Vagina (tissue), 2 donors: ENCODE data around the gene ZBTB38. TPM values are rescaled to one million over a fixed set of nuclear protein-coding genes. Genes with fewer than 3 reads are reported as not detected.
A peak's percentile ranks its signal among the peaks of the same experiment; 100 is the strongest.

Experiments used
- DNase-seq, 2 donors: peaks; one replicate each; pipeline ENCODE4 v3.0.0-alpha.2; 2017; ENCODE audit errors: extremely low spot score in 2 of 2
- H3K27ac ChIP-seq: fragments of 200-600 bp; sonication (generic); one replicate; pipeline ENCODE4 v1.5.1; 2019
- H3K27me3 ChIP-seq: fragments of 200-600 bp; sonication (generic); one replicate; pipeline ENCODE4 v1.5.1; 2019
- H3K36me3 ChIP-seq, 2 donors: fragments of 200-600 bp; sonication (generic); one replicate each; pipeline ENCODE4 v1.5.1; 2017 to 2019
- H3K4me1 ChIP-seq: fragments of 200-600 bp; sonication (generic); one replicate; pipeline ENCODE4 v1.5.1; 2019
- H3K4me3 ChIP-seq, 2 donors: fragments of 200-600 bp; sonication (generic); 1 replicate in 1 of 2; 2 replicates in 1 of 2; pipeline ENCODE4 v1.5.1; 2016 to 2019
- H3K9me3 ChIP-seq: fragments of 200-600 bp; sonication (generic); one replicate; pipeline ENCODE4 v1.5.1; 2019
- POLR2A ChIP-seq, 2 donors: fragments of 450-650 bp; IDR thresholded peaks; one replicate each; pipeline ENCODE4 v1.6.1; 2017; ENCODE audit warnings: antibody characterized with exemption in 2 of 2, mild to moderate bottlenecking in 2 of 2, moderate library complexity in 2 of 2
- POLR2AphosphoS5 ChIP-seq, 2 donors: sonication (generic); formaldehyde crosslinking; IDR thresholded peaks; one replicate each; pipeline ENCODE4 v1.9.0; 2017; ENCODE audit warnings: antibody characterized with exemption in 2 of 2, mild to moderate bottlenecking in 2 of 2, low read depth in 1 of 2; ENCODE audit not compliant: insufficient read depth in 1 of 2
- intact Hi-C: fragments of 100-400 bp; cut with DNase I; formaldehyde crosslinking; loops from one replicate; pipeline ENCODE4 v1.15.1; 2023
- total RNA-seq: library from RNA; depleted of rRNA; stranded (reverse); fragments of >200 nt; gene quantifications from one replicate; pipeline ENCODE4 v1.2.3, GENCODE V29; 2016
- TF ChIP-seq, protein P1 (sequence below), 3 experiments: fragments of 450-650 bp in 2 of 3; fragments of 200-600 bp in 1 of 3; sonication (generic) in 1 of 3; IDR thresholded peaks; one replicate each; pipeline ENCODE4 v1.5.1; 2017 to 2019; ENCODE audit warnings: antibody characterized with exemption in 3 of 3, mild to moderate bottlenecking in 2 of 3, moderate library complexity in 2 of 3

Gene ZBTB38
- total RNA-seq, 1 donor from 2014 or later = 88.6 TPM

DNA sequence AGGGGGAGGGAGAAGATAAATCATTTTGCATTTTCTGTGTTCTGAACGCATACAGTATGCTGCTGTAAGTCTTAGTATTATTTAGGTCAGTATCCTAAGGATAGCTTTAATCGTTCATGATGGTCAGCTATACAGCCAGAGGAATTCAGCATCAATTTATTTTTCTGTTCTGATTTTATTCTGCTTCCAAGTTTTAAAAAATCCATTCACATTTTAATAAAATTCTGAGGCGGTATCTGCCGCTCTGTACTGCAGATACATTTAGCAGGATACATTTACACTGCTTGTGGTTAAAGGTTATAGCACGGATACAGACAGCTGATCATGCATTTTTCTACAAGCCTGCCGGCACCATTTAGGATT is 17.8 kb downstream of the ZBTB38 start:
- H3K4me1 ChIP-seq = peaks cover 7% of the 10 kb centered on the region
- H3K27me3 ChIP-seq = no peaks in the 10 kb centered on the region
- no peaks in the 10 kb centered on the region for H3K9me3 ChIP-seq
- TF ChIP-seq POLR2AphosphoS5 (IDR thresholded peaks at IDR 0.05; ENCODE audit: insufficient read depth in 1 of 2, low read depth in 1 of 2) = no peak
- no peak for TF ChIP-seq POLR2A (IDR thresholded peaks at IDR 0.05)
- TF ChIP-seq, protein P1, sequence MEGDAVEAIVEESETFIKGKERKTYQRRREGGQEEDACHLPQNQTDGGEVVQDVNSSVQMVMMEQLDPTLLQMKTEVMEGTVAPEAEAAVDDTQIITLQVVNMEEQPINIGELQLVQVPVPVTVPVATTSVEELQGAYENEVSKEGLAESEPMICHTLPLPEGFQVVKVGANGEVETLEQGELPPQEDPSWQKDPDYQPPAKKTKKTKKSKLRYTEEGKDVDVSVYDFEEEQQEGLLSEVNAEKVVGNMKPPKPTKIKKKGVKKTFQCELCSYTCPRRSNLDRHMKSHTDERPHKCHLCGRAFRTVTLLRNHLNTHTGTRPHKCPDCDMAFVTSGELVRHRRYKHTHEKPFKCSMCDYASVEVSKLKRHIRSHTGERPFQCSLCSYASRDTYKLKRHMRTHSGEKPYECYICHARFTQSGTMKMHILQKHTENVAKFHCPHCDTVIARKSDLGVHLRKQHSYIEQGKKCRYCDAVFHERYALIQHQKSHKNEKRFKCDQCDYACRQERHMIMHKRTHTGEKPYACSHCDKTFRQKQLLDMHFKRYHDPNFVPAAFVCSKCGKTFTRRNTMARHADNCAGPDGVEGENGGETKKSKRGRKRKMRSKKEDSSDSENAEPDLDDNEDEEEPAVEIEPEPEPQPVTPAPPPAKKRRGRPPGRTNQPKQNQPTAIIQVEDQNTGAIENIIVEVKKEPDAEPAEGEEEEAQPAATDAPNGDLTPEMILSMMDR (IDR thresholded peaks at IDR 0.05) = no peak
- no peaks in the 10 kb centered on the region for H3K36me3 ChIP-seq
- intact Hi-C loops = no loop called here
- no peak for DNase-seq
- no peak overlapping the region for H3K27ac ChIP-seq
- no peak overlapping the region for H3K4me3 ChIP-seq

DNA sequence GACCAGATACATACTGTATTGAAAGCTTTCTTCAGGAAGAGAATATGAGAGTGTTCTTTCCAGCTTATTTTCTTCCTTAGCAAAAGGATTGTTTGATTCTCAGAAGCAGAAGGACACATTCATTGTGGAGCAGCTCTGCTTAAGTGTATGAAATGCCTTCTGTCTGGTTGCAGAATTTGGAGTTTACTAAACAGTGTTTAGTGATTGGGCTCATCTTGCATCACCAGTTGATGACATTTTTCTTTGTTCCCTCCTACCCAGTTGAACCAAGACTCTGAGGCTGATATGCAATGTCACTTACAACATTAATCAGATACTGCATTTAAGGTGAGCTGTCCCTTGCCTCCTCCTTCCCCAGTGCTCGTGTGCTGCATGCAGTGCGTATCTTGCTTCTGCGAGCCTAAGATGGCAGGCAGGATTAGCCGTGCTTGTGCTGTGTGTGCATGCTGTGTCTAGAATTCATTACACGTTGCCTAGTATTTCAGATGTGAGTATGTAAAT is 18.4 kb downstream of the ZBTB38 start:
- peaks cover 7% of the 10 kb centered on the region for H3K4me1 ChIP-seq

DNA sequence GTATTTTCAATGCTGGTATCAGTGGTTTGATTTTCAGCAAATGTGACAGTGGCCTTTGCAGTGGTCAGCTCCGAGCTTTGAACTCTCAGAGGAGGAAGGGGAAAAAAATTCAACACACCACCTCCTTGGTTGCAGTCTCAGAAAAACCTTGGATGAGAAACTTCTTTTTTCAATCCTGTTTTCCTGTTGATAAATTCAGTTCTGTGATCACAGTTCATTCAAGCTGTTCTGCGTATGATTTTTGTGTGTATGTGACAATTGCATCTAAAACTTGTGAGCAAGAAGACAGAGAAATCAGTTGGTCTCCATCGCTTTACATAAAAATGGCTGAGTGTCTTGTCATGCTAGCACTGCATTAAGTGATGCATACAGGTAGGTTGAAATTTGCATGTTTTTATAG is 19.2 kb downstream of the ZBTB38 start:
- intact Hi-C loops = no loop called here
- H3K27ac ChIP-seq = no peak overlapping the region
- no peak for DNase-seq
- TF ChIP-seq, protein P1 (IDR thresholded peaks at IDR 0.05) = no peak
- TF ChIP-seq POLR2A (IDR thresholded peaks at IDR 0.05) = no peak
- TF ChIP-seq POLR2AphosphoS5 (IDR thresholded peaks at IDR 0.05; ENCODE audit: insufficient read depth in 1 of 2, low read depth in 1 of 2) = no peak
- no peak overlapping the region for H3K4me3 ChIP-seq
- H3K27me3 ChIP-seq = no peaks in the 10 kb centered on the region
- H3K4me1 ChIP-seq = peaks cover 9% of the 10 kb centered on the region
- H3K36me3 ChIP-seq = no peaks in the 10 kb centered on the region
- no peaks in the 10 kb centered on the region for H3K9me3 ChIP-seq

More for the DNA sequence above, 18.4 kb downstream of the ZBTB38 start:
- H3K9me3 ChIP-seq = no peaks in the 10 kb centered on the region
- no peak overlapping the region for H3K4me3 ChIP-seq
- DNase-seq = no peak
- H3K27me3 ChIP-seq = no peaks in the 10 kb centered on the region
- intact Hi-C loops = no loop called here
- no peak overlapping the region for H3K27ac ChIP-seq
- TF ChIP-seq POLR2AphosphoS5 (IDR thresholded peaks at IDR 0.05; ENCODE audit: insufficient read depth in 1 of 2, low read depth in 1 of 2) (no peak), POLR2A (IDR thresholded peaks at IDR 0.05) (no peak)
- TF ChIP-seq, protein P1 (IDR thresholded peaks at IDR 0.05) = no peak
- H3K36me3 ChIP-seq = no peaks in the 10 kb centered on the region

DNA sequence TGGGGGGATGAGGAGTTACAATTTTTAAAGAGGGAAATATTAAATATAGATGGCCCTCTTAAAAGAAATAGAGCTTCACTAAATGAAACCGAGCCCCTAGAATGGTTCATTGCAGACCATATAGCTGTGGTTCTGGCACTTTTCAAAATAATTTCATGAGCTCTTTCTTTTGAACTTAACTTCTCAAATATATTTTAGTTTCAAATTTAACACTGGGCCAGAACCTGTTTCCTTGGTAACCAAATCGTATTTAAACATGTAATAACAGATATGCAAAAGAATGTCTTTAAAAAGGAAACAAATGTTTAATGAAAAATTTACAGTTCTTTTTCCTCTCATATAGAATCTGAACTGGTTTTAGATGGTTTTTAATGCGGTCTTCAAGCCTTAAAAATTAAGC is 20.1 kb downstream of the ZBTB38 start:
- H3K4me3 ChIP-seq = peak overlapping the region in 1 of 2 donors; percentile 7
- no peaks in the 10 kb centered on the region for H3K27me3 ChIP-seq
- H3K4me1 ChIP-seq = peaks cover 17% of the 10 kb centered on the region
- peak overlapping the region; percentile 24 for H3K27ac ChIP-seq
- no peaks in the 10 kb centered on the region for H3K36me3 ChIP-seq
- no peaks in the 10 kb centered on the region for H3K9me3 ChIP-seq
- intact Hi-C loops = no loop called here
- DNase-seq = no peak
- TF ChIP-seq, protein P1 (IDR thresholded peaks at IDR 0.05) = no peak
- no peak for TF ChIP-seq POLR2AphosphoS5 (IDR thresholded peaks at IDR 0.05; ENCODE audit: insufficient read depth in 1 of 2, low read depth in 1 of 2)
- TF ChIP-seq POLR2A (IDR thresholded peaks at IDR 0.05) = no peak

DNA sequence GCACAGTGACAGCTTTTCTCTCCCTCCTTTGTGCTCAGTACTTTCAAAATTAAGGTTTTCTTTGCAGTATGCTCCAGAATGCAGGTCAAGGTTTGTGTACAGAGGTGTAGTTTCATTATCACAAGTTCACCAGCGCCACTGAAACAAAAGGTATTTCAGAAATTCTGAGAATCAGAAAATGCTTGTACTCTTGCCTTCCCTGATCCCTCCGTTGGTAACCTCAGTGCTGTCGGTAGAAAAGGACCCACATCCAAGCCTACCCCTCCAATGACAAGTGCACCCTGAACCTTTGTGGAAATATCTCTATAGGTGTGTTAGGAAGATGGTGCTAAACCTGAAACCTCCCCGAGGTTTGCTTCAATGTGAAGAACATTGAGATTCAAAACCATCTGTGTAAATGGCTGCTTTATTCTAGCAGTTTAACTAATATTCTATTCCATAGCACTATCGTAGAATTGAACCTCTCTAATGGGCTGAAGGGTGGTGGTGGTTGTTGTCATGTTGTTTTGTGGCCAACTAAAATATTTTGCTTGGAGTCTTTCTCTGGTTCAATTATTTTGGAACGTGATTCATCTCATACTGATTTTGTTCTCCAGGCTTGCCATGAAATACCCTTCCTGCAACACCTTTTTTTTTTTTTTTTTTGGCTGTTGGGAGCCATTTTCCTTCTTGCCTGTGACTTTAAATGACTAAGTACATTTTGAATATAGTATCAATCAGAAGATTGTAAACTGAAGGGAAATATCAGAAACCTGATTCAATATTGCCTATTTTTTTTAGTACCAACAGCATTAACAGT is 20.7 kb downstream of the ZBTB38 start:
- intact Hi-C loops = no loop called here
- peaks cover 23% of the 10 kb centered on the region for H3K4me1 ChIP-seq
- H3K9me3 ChIP-seq = no peaks in the 10 kb centered on the region
- no peaks in the 10 kb centered on the region for H3K36me3 ChIP-seq
- H3K4me3 ChIP-seq = peak overlapping the region in 1 of 2 donors; percentile 7
- peak overlapping the region; percentile 24 for H3K27ac ChIP-seq
- H3K27me3 ChIP-seq = no peaks in the 10 kb centered on the region
- TF ChIP-seq POLR2AphosphoS5 (IDR thresholded peaks at IDR 0.05; ENCODE audit: insufficient read depth in 1 of 2, low read depth in 1 of 2) (no peak), POLR2A (IDR thresholded peaks at IDR 0.05) (no peak)
- TF ChIP-seq, protein P1 (IDR thresholded peaks at IDR 0.05) = no peak
- DNase-seq = no peak
